GM21526 (cell line): ENCODE results near the gene LSM7.

Source experiments
- ATAC-seq: cut with Tn5 transposase; IDR thresholded peaks from one replicate; pipeline ENCODE4 v1.9.1; 2021; ENCODE audit warnings: moderate library complexity; ENCODE audit not compliant: unreplicated experiment, low FRiP score

The LSM7 gene

GRCh38 chr19:2338751-2339643 is 10.6 kb upstream of the LSM7 start:
- ATAC-seq = no peak

GRCh38 chr19:2338055-2338615 is 9.7 kb upstream of the LSM7 start:
- no peak for ATAC-seq

GRCh38 chr19:2337329-2337707 is 8.9 kb upstream of the LSM7 start:
- no peak for ATAC-seq

GRCh38 chr19:2336528-2337328 is 8.3 kb upstream of the LSM7 start:
- ATAC-seq = no peak

GRCh38 chr19:2335848-2336247 is 7.5 kb upstream of the LSM7 start:
- no peak for ATAC-seq

- no peak for ATAC-seq
These were observed 6.8 kb upstream of the LSM7 start for GRCh38 chr19:2334986-2335846.

- ATAC-seq = no peak
These were observed 6.0 kb upstream of the LSM7 start for GRCh38 chr19:2334426-2334825.

- ATAC-seq = no peak
These were observed 5.4 kb upstream of the LSM7 start for GRCh38 chr19:2333807-2334211.

GRCh38 chr19:2333027-2333806 is 4.8 kb upstream of the LSM7 start:
- ATAC-seq = no peak

- no peak for ATAC-seq
These were observed 4.1 kb upstream of the LSM7 start for GRCh38 chr19:2332341-2333026.

GRCh38 chr19:2331601-2332246 is 3.3 kb upstream of the LSM7 start:
- ATAC-seq = no peak

- ATAC-seq = no peak
These were observed 2.4 kb upstream of the LSM7 start for GRCh38 chr19:2330632-2331284.

GRCh38 chr19:2330255-2330631 is 1.9 kb upstream of the LSM7 start:
- no peak for ATAC-seq

GRCh38 chr19:2329501-2329916 is 1.1 kb upstream of the LSM7 start:
- no peak for ATAC-seq

- ATAC-seq = no peak
These were observed 728 bp upstream of the LSM7 start for GRCh38 chr19:2329149-2329478.

- ATAC-seq = no peak
These were observed 499 bp downstream of the LSM7 start for GRCh38 chr19:2327773-2328400.

- ATAC-seq = no peak
These were observed 1.6 kb downstream of the LSM7 start for GRCh38 chr19:2326699-2327360.
